Activated T-cell treated with anti-CD3 and anti-CD28 coated beads, Interleukin-2, amount 50 U/mL, for 4 hours (primary cell): ENCODE measurements around the gene FLYWCH2. TPM values are rescaled to one million over a fixed set of nuclear protein-coding genes. Genes with fewer than 3 reads are reported as not detected.
A peak's percentile ranks its signal among the peaks of the same experiment; 100 is the strongest.

Experiments
- ATAC-seq, 2 donors: fragments of 200-7000 bp; cut with Tn5 transposase; one replicate each; pipeline ENCODE4 v1.10.0; 2021
- DNase-seq: peaks from one replicate; pipeline ENCODE4 v3.0.0-alpha.2; 2020
- H3K27me3 Mint-ChIP-seq: one replicate; pipeline ENCODE4 v1.8.0; 2021; ENCODE audit warnings: low read depth, mixed read lengths
- H3K36me3 Mint-ChIP-seq: one replicate; pipeline ENCODE4 v1.8.0; 2022; ENCODE audit warnings: mixed read lengths; ENCODE audit not compliant: insufficient read depth
- H3K4me1 Mint-ChIP-seq: one replicate; pipeline ENCODE4 v1.8.0; 2021; ENCODE audit warnings: low read depth, mixed read lengths
- H3K4me3 Mint-ChIP-seq: one replicate; pipeline ENCODE4 v1.8.0; 2021; ENCODE audit warnings: mild to moderate bottlenecking, moderate library complexity, mixed read lengths
- H3K9me3 Mint-ChIP-seq: one replicate; pipeline ENCODE4 v1.8.0; 2021; ENCODE audit warnings: mixed read lengths
- total RNA-seq, 3 donors: library from RNA; stranded (reverse); gene quantifications; one replicate each; pipeline ENCODE4 v1.2.1, GENCODE V29; 2021

FLYWCH2 gene
- total RNA-seq, 3 donors from 2014 or later, result 25.7 to 28.7 (median 28.5) TPM

- DNase-seq, result no peak
- Mint-ChIP-seq H3K36me3 (peaks cover 3% of the 10 kb centered on the region), H3K9me3 (no peaks in the 10 kb centered on the region), H3K4me3 (peak overlapping the region; percentile 86), H3K4me1 (peaks cover 39% of the 10 kb centered on the region), H3K27me3 (no peaks in the 10 kb centered on the region)
- ATAC-seq, result no peak
Observed at GRCh38 chr16:2910441-2910969, 27.5 kb downstream of the FLYWCH2 start.

GRCh38 chr16:2911638-2912329, 28.8 kb downstream of the FLYWCH2 start, which contains the start of gene FLYWCH1:
TSS of gene FLYWCH1 (plus strand) at chr16:2911931. CDS start at chr16:2929686, 17,755 bp downstream.
- Mint-ChIP-seq H3K27me3 (no peaks in the 10 kb centered on the region), H3K36me3 (peaks cover 3% of the 10 kb centered on the region), H3K4me3 (peak within 1 kb of the TSS; percentile 89), H3K9me3 (no peaks in the 10 kb centered on the region), H3K4me1 (peaks cover 28% of the 10 kb centered on the region)
- ATAC-seq (peak; percentile 98), DNase-seq (peak; percentile 98)

GRCh38 chr16:2912330-2913199, 29.6 kb downstream of the FLYWCH2 start:
- DNase-seq, result no peak
- Mint-ChIP-seq H3K9me3 (no peaks in the 10 kb centered on the region), H3K4me1 (peaks cover 26% of the 10 kb centered on the region), H3K4me3 (peak overlapping the region; percentile 89), H3K27me3 (no peaks in the 10 kb centered on the region), H3K36me3 (peaks cover 3% of the 10 kb centered on the region)
- ATAC-seq, result peak; percentile 51 to 56

DNA sequence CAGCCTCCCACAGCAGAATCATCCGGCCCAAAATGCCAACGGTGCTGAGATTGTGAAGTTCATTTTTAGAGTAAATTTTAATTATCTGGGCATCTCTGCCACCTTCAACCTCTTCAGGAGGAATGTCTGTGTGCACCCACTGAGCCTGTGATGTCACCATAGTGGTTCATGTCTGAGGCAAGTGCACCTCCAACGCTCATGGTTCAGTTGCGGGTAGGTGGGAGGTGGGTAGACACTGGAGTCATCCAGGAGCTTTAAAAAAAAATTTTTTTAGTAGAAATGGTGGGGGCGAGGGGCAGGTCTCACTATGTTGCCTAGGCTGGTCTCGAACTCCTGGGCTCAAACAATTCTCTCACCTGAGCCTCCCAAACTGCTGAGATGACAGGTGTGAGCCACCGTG, 30.6 kb downstream of the FLYWCH2 start:
- peak overlapping the region; percentile 89 for H3K4me3 Mint-ChIP-seq
- H3K36me3 Mint-ChIP-seq, result peaks cover 3% of the 10 kb centered on the region
- H3K4me1 Mint-ChIP-seq, result peaks cover 25% of the 10 kb centered on the region
- DNase-seq (no peak), ATAC-seq (no peak)
- H3K27me3 Mint-ChIP-seq, result no peaks in the 10 kb centered on the region
- no peaks in the 10 kb centered on the region for H3K9me3 Mint-ChIP-seq

DNA sequence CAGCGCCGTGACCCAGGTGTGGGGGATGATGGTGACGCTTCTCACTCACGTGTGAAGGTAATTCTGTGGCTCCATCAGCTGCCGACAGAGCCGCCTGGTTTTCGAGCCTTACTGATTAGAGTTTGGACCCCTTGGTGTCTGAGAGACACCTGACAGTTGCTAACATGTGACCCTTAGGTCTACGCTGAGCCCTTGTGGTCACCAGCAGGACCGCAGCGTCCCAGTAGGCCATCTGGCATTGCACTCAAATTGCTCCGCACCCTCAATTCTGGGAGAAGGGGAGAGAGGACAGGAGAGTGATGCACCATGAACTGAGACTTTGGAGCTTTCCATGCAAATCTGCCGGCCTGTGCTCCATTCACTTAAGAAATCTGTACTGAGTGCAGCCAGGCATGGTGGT, 31.2 kb downstream of the FLYWCH2 start:
- Mint-ChIP-seq H3K4me1 (peaks cover 25% of the 10 kb centered on the region), H3K9me3 (no peaks in the 10 kb centered on the region), H3K4me3 (no peak overlapping the region), H3K36me3 (peaks cover 3% of the 10 kb centered on the region), H3K27me3 (no peaks in the 10 kb centered on the region)
- no peak for DNase-seq
- no peak for ATAC-seq

DNA sequence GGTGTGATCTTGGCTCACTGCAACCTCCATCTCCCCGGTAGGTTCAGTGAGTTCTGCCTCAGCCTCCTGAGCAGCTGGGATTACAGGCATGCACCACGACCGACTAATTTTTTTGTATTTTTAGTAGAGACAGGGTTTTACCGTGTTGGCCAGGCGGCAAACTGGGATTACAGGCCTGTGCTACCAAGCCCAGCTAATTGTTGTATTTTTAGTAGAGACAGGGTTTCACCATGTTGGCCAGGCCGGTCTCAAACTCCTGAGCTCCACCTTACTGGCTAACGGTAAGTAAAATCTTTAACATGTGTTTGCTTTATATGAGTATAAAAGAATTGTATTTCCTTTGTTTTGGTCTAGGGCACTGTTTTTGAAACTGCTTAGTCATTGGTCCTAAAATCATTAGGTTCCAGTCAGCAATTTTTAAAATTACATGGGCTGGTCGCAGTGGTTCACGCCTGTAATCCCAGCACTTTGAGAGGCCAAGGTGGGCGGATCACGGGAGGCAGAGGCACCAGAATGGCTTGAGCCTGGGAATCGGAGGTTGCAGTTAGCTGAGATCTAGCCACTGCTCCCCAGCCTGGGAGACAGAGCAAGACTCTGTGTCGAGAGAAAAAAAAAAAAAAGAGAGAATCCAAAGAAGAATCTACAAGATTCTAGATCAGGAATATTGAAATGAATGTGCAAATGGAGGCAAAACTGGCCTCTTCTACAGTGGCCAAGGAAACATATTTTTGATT, 32.3 kb downstream of the FLYWCH2 start:
- no peaks in the 10 kb centered on the region for H3K9me3 Mint-ChIP-seq
- H3K36me3 Mint-ChIP-seq, result peaks cover 8% of the 10 kb centered on the region
- no peak for DNase-seq
- H3K4me1 Mint-ChIP-seq, result peaks cover 27% of the 10 kb centered on the region
- H3K27me3 Mint-ChIP-seq, result no peaks in the 10 kb centered on the region
- ATAC-seq, result no peak
- no peak overlapping the region for H3K4me3 Mint-ChIP-seq

GRCh38 chr16:2919511-2920255, 36.7 kb downstream of the FLYWCH2 start:
- ATAC-seq (peak; percentile 59 to 62), DNase-seq (peak; percentile 63)
- peaks cover 2% of the 10 kb centered on the region for H3K4me1 Mint-ChIP-seq
- no peak overlapping the region for H3K4me3 Mint-ChIP-seq
- no peaks in the 10 kb centered on the region for H3K27me3 Mint-ChIP-seq
- H3K9me3 Mint-ChIP-seq, result no peaks in the 10 kb centered on the region
- H3K36me3 Mint-ChIP-seq, result peaks cover 12% of the 10 kb centered on the region

GRCh38 chr16:2923481-2923880, 40.5 kb downstream of the FLYWCH2 start:
- peaks cover 12% of the 10 kb centered on the region for H3K36me3 Mint-ChIP-seq
- no peaks in the 10 kb centered on the region for H3K9me3 Mint-ChIP-seq
- no peak overlapping the region for H3K4me3 Mint-ChIP-seq

GRCh38 chr16:2924901-2925755, 42.1 kb downstream of the FLYWCH2 start:
- DNase-seq (no peak), ATAC-seq (no peak)
- Mint-ChIP-seq H3K4me1 (peaks cover 7% of the 10 kb centered on the region), H3K36me3 (peaks cover 6% of the 10 kb centered on the region), H3K4me3 (no peak overlapping the region), H3K27me3 (no peaks in the 10 kb centered on the region), H3K9me3 (no peaks in the 10 kb centered on the region)

More at GRCh38 chr16:2923481-2923880, 40.5 kb downstream of the FLYWCH2 start:
- Mint-ChIP-seq H3K4me1 (peaks cover 9% of the 10 kb centered on the region), H3K27me3 (no peaks in the 10 kb centered on the region)
- DNase-seq, result no peak
- ATAC-seq, result no peak

GRCh38 chr16:2925951-2926649, 43.1 kb downstream of the FLYWCH2 start:
- peaks cover 6% of the 10 kb centered on the region for H3K36me3 Mint-ChIP-seq

DNA sequence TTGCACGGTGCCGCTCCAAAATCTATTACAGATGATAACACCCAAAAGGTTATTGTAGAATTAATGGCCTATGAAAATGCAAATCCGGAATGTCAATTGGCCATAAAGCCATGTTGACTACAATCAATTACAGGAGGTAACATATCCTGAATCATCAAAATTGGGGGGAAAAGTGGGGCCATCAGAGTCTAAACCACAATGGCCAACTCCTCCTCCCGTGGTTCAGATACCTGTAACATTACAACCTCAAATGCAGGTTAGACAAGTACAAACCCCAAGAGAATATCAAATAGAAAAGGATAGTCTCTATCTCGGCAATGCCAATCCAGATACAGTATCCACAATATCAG, 43.6 kb downstream of the FLYWCH2 start:
- H3K27me3 Mint-ChIP-seq, result no peaks in the 10 kb centered on the region
- H3K4me3 Mint-ChIP-seq, result no peak overlapping the region
- no peaks in the 10 kb centered on the region for H3K9me3 Mint-ChIP-seq
- ATAC-seq (no peak), DNase-seq (no peak)
- peaks cover 7% of the 10 kb centered on the region for H3K4me1 Mint-ChIP-seq
- H3K36me3 Mint-ChIP-seq, result peaks cover 6% of the 10 kb centered on the region

More at GRCh38 chr16:2925951-2926649, 43.1 kb downstream of the FLYWCH2 start:
- ATAC-seq (no peak), DNase-seq (no peak)
- H3K9me3 Mint-ChIP-seq, result no peaks in the 10 kb centered on the region
- no peaks in the 10 kb centered on the region for H3K27me3 Mint-ChIP-seq
- H3K4me3 Mint-ChIP-seq, result no peak overlapping the region
- peaks cover 7% of the 10 kb centered on the region for H3K4me1 Mint-ChIP-seq

DNA sequence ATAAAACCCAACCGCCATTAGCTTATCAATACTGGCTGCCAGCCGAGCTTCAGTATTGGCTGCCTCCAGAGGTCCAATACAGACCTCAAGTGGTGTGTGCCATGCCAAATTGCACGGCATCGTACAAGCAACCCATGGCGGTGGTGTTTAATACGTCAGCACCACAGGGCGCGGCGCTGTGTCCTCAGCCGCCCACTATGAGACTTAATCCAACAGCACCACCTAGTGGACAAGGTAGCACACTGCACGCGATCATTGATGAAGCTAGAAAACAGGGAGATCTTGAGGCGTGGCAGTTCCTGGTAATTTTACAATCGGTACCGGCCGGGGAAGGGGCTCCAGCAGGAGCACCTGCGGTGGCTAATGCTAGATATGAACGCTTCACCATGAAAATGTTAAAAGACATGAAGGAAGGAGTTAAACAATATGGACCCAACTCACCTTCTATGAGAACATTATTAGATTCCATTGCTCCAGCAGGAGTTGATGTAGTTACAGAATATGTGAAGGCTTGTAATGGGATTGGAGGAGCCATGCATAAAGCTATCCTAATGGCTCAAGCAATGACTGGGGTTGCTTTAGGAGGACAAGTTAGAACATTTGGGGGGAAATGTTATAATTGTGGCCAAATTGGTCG, 44.1 kb downstream of the FLYWCH2 start:
- H3K9me3 Mint-ChIP-seq, result no peaks in the 10 kb centered on the region
- H3K4me3 Mint-ChIP-seq, result no peak overlapping the region
- peaks cover 7% of the 10 kb centered on the region for H3K4me1 Mint-ChIP-seq

More for the DNA sequence above, 44.1 kb downstream of the FLYWCH2 start:
- peak; percentile 86 for DNase-seq
- Mint-ChIP-seq H3K27me3 (no peaks in the 10 kb centered on the region), H3K36me3 (peaks cover 6% of the 10 kb centered on the region)
- peak; percentile 98 to 99 for ATAC-seq
